Right lobe of liver (tissue), 4 donors: Measurements from ENCODE around the gene DGLUCY.

Source experiments
- POLR2A ChIP-seq: fragments of 450-650 bp; IDR thresholded peaks from one replicate; pipeline ENCODE4 v1.6.1; 2017; ENCODE audit warnings: antibody characterized with exemption, mild to moderate bottlenecking
- TF ChIP-seq, protein P1 (sequence below), 4 donors: fragments of 200-600 bp in 3 of 4; fragments of 450-650 bp in 1 of 4; IDR thresholded peaks; one replicate each; pipeline versions ENCODE4 v1.5.1 to v1.8.0; 2016 to 2022; ENCODE audit warnings: antibody characterized with exemption in 4 of 4, mild to moderate bottlenecking in 2 of 4
- donor health status: DM: no; HTN: no; CAD: no.
- donor health status: DM: no; HTN: no; CAD: no.
- donor health status: DM: no; HTN: yes; CAD: no.

DNA sequence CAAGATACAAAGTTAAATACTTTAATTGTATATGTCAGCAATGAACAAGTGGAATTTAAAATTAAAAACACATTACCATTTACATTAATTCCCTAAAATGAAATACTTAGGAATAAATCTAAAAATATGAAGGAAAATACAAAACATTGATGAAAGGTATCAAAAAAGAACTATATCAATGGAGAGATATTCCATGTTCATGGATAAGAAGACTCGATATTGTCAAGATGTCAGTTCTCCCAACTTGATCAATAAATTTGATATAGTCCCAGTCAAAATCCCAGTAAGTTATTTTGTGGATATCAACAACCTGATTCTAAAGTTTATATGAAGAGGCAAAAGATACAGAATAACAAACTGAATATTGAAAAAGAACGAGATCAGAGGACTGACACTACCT is 97.1 kb downstream of the DGLUCY start:
- TF ChIP-seq POLR2A: no peak
- TF ChIP-seq, protein P1, sequence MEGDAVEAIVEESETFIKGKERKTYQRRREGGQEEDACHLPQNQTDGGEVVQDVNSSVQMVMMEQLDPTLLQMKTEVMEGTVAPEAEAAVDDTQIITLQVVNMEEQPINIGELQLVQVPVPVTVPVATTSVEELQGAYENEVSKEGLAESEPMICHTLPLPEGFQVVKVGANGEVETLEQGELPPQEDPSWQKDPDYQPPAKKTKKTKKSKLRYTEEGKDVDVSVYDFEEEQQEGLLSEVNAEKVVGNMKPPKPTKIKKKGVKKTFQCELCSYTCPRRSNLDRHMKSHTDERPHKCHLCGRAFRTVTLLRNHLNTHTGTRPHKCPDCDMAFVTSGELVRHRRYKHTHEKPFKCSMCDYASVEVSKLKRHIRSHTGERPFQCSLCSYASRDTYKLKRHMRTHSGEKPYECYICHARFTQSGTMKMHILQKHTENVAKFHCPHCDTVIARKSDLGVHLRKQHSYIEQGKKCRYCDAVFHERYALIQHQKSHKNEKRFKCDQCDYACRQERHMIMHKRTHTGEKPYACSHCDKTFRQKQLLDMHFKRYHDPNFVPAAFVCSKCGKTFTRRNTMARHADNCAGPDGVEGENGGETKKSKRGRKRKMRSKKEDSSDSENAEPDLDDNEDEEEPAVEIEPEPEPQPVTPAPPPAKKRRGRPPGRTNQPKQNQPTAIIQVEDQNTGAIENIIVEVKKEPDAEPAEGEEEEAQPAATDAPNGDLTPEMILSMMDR (IDR thresholded peaks at IDR 0.05): no peak
